OCI-LY1 (cell line): ENCODE data around the gene SFMBT2.
"Not testable (repeated sequence)": the region's sequence is repeated elsewhere in the genome, so short reads cannot be mapped to it uniquely, and the experiment has no call there.

Source experiments
- H2AFZ ChIP-seq: fragments of 200-600 bp; sonication (generic), shearing (Covaris generic); 2 replicates; pipeline ENCODE4 v1.6.0; 2014; ENCODE audit warnings: antibody characterized with exemption, mild to moderate bottlenecking, low read length
- H3F3A ChIP-seq: fragments of 200-600 bp; sonication (generic), shearing (Covaris generic); 2 replicates; pipeline ENCODE4 v1.6.0; 2014; ENCODE audit warnings: mild to moderate bottlenecking, antibody characterized with exemption, low read length, moderate library complexity; ENCODE audit not compliant: insufficient read depth
- H3K27ac ChIP-seq: fragments of 200-600 bp; sonication (generic); 2 replicates; pipeline ENCODE4 v1.5.1; 2014; ENCODE audit warnings: low read length, mixed run types, mild to moderate bottlenecking, low read depth; ENCODE audit not compliant: poor library complexity, severe bottlenecking
- H3K27me3 ChIP-seq: fragments of 200-600 bp; sonication (generic); 2 replicates; pipeline ENCODE4 v1.6.0; 2014; ENCODE audit warnings: antibody characterized with exemption, mild to moderate bottlenecking, low read length, moderate library complexity; ENCODE audit not compliant: insufficient read depth
- H3K36me3 ChIP-seq: fragments of 200-600 bp; sonication (generic); 2 replicates; pipeline ENCODE4 v1.6.1; 2014; ENCODE audit warnings: mild to moderate bottlenecking, antibody characterized with exemption, low read length, moderate library complexity, mixed read lengths; ENCODE audit not compliant: insufficient read depth
- H3K4me1 ChIP-seq: fragments of 200-600 bp; sonication (generic); 2 replicates; pipeline ENCODE4 v1.5.1; 2014; ENCODE audit warnings: mild to moderate bottlenecking, low read length, moderate library complexity; ENCODE audit not compliant: insufficient read depth, severe bottlenecking
- H3K4me2 ChIP-seq: fragments of 200-600 bp; sonication (generic), shearing (Covaris generic); 2 replicates; pipeline ENCODE4 v1.6.1; 2014; ENCODE audit warnings: low read length
- H3K4me3 ChIP-seq: fragments of 200-600 bp; sonication (generic); 2 replicates; pipeline ENCODE4 v1.5.1; 2014; ENCODE audit warnings: low read length, low read depth, mild to moderate bottlenecking, mixed read lengths; ENCODE audit not compliant: poor library complexity, severe bottlenecking
- H3K79me2 ChIP-seq: fragments of 200-600 bp; shearing (Covaris generic); 2 replicates; pipeline ENCODE4 v1.6.1; 2016; ENCODE audit warnings: mixed run types, low read length, mixed read lengths; ENCODE audit not compliant: insufficient read depth
- H3K9ac ChIP-seq: fragments of 200-600 bp; sonication (generic), shearing (Covaris generic); 2 replicates; pipeline ENCODE4 v1.6.1; 2014; ENCODE audit warnings: mild to moderate bottlenecking, low read length, mixed read lengths
- H3K9me2 ChIP-seq: fragments of 200-600 bp; sonication (generic), shearing (Covaris generic); 2 replicates; pipeline ENCODE4 v1.6.1; 2014; ENCODE audit warnings: low read depth, mild to moderate bottlenecking, low read length, mixed read lengths
- H3K9me3 ChIP-seq: fragments of 200-600 bp; shearing (Covaris generic); 2 replicates; pipeline ENCODE4 v1.6.1; 2014; ENCODE audit warnings: low read length, mixed read lengths
- H4K20me1 ChIP-seq: fragments of 200-600 bp; sonication (generic), shearing (Covaris generic); 2 replicates; pipeline ENCODE4 v1.6.0; 2016; ENCODE audit warnings: mild to moderate bottlenecking, low read length; ENCODE audit not compliant: insufficient read depth
- EZH2 ChIP-seq: fragments of 200-600 bp; sonication (generic), shearing (Covaris generic); IDR thresholded peaks from 2 replicates; pipeline ENCODE4 v1.8.0; 2017; ENCODE audit warnings: borderline replicate concordance, mixed run types, mild to moderate bottlenecking, antibody characterized with exemption, low read length, moderate library complexity, mixed read lengths
- TF ChIP-seq, protein P1 (sequence below): fragments of 200-600 bp; sonication (generic), shearing (Covaris generic); IDR thresholded peaks from 2 replicates; pipeline ENCODE4 v1.5.1; 2017; ENCODE audit warnings: mild to moderate bottlenecking, antibody characterized with exemption, low read length, moderate library complexity, mixed read lengths

SFMBT2 gene

DNA sequence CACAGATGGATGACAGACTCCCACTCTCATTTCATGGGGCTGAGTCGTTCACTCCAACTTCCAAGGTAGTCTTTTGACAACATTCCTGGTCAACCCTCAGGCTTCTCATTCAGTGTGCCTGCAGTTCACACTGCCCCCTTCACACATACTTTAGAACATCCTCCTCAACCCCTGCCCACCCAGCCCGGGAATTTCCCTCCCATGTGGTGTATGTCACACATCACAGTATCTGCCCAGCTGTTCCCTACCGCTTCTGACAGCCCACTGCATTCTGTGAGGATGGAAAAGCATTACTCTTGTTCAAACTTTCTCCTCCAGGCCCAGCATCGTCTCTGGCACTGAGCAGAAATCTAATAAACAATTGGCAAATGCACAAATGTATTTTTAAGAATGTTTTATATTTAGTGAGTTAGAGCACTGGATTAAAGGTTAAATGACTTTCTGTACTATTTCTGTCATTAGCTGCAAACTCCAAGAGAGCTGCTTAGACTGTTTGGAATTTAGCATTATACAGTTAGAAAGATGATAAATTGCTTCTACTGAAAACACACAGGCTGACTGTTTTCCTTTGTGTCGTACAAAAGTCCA is 110.4 kb downstream of the SFMBT2 start:
- H3K4me2 ChIP-seq, result no peak overlapping the region
- H3K27ac ChIP-seq, result no peak overlapping the region
- H3K79me2 ChIP-seq, result 0 out of 2 replicates have a peak, but pooled peaks cover 6% of the 10 kb centered on the region

DNA sequence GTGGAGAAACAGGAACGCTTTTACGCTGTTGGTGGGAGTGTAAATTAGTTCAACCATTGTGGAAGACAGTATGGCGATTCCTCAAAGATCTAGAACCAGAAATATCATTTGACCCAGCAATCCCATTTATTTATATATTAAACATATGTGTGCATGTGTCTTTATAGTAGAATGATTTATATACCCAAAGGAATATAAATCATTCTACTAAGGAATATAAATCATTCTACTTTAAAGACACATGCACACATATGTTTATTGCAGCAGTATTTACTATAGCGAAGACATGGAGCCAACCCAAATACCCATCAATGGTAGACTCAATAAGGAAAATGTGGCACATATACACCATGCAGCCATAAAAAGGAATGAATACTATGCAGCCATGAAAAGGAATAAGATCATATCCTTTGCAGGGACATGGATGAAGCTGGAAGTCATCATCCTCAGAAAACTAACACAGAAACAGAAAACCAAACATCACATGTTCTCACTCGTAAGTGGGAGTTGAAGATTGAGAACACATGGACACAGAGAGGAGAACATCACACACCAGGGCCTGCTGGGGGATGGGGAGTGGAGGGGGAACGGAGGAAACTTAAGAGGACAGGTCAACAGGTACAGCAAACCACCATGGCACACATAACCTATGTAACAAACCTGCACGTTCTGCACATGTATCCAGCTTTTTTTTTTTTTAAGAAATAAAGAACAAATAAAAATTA is 111.1 kb downstream of the SFMBT2 start:
- not testable (repeated sequence) for H3K27me3 ChIP-seq, H3F3A ChIP-seq, H3K36me3 ChIP-seq, H2AFZ ChIP-seq, H3K79me2 ChIP-seq, H3K9me2 ChIP-seq, H3K4me2 ChIP-seq, H4K20me1 ChIP-seq, H3K9ac ChIP-seq, H3K4me3 ChIP-seq, H3K9me3 ChIP-seq, H3K27ac ChIP-seq
- peaks cover 17% of the 10 kb centered on the region for H3K4me1 ChIP-seq

More for the DNA sequence above, 110.4 kb downstream of the SFMBT2 start:
- TF ChIP-seq EZH2, result no peak
- TF ChIP-seq, protein P1, sequence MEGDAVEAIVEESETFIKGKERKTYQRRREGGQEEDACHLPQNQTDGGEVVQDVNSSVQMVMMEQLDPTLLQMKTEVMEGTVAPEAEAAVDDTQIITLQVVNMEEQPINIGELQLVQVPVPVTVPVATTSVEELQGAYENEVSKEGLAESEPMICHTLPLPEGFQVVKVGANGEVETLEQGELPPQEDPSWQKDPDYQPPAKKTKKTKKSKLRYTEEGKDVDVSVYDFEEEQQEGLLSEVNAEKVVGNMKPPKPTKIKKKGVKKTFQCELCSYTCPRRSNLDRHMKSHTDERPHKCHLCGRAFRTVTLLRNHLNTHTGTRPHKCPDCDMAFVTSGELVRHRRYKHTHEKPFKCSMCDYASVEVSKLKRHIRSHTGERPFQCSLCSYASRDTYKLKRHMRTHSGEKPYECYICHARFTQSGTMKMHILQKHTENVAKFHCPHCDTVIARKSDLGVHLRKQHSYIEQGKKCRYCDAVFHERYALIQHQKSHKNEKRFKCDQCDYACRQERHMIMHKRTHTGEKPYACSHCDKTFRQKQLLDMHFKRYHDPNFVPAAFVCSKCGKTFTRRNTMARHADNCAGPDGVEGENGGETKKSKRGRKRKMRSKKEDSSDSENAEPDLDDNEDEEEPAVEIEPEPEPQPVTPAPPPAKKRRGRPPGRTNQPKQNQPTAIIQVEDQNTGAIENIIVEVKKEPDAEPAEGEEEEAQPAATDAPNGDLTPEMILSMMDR, result no peak
- H4K20me1 ChIP-seq, result no peaks in the 10 kb centered on the region
- no peak overlapping the region for H2AFZ ChIP-seq
- H3F3A ChIP-seq, result no peaks in the 10 kb centered on the region
- 0 out of 2 replicates have a peak, but pooled peaks cover 6% of the 10 kb centered on the region for H3K36me3 ChIP-seq
- no peak overlapping the region for H3K4me3 ChIP-seq
- H3K27me3 ChIP-seq, result no peaks in the 10 kb centered on the region
- H3K9me2 ChIP-seq, result no peaks in the 10 kb centered on the region
- peaks cover 23% of the 10 kb centered on the region for H3K4me1 ChIP-seq
- no peaks in the 10 kb centered on the region for H3K9me3 ChIP-seq
- H3K9ac ChIP-seq, result no peak overlapping the region

DNA sequence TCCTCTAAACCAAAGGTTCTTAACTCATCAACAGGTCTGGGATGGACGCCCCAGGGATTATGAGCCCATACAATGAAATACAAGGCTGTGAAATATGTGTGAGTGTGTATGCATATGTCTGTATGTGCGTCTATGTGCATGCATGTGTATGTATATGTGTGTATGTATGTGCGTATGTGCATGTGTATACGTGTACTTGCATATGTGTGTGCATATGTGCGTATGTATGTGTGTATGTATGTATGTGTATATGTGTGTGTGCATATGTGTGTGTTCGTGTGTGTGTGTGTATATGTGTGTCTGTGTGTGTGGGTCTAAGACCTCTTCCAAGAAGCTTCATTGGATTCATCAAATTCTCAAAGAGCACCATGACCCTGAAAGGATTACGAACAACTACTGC is 112.3 kb downstream of the SFMBT2 start:
- H3K79me2 ChIP-seq, result no peaks in the 10 kb centered on the region
- no peak overlapping the region for H2AFZ ChIP-seq
- peaks cover 17% of the 10 kb centered on the region for H3K4me1 ChIP-seq
- H3K9ac ChIP-seq, result no peak overlapping the region
- H3K27me3 ChIP-seq, result no peaks in the 10 kb centered on the region
- TF ChIP-seq, protein P1, result no peak
- TF ChIP-seq EZH2, result no peak
- H3F3A ChIP-seq, result no peaks in the 10 kb centered on the region
- H3K9me2 ChIP-seq, result no peaks in the 10 kb centered on the region
- H3K4me3 ChIP-seq, result no peak overlapping the region
- no peaks in the 10 kb centered on the region for H3K36me3 ChIP-seq
- no peaks in the 10 kb centered on the region for H4K20me1 ChIP-seq
- H3K9me3 ChIP-seq, result no peaks in the 10 kb centered on the region
- no peak overlapping the region for H3K27ac ChIP-seq
- no peak overlapping the region for H3K4me2 ChIP-seq
